Ramos (cell line): ENCODE measurements around the gene TXNL4A.
"Not testable (repeated sequence)": the region's sequence is repeated elsewhere in the genome, so short reads cannot be mapped to it uniquely, and the experiment has no call there.

Source experiments
- in situ Hi-C: fragments of 300-500 bp; cut with MboI; formaldehyde crosslinking; loops from one replicate; pipeline ENCODE4 v1.14.3; 2022; ENCODE audit warnings: low sequenced_read_pairs; ENCODE audit not compliant: unreplicated experiment

TXNL4A gene

DNA sequence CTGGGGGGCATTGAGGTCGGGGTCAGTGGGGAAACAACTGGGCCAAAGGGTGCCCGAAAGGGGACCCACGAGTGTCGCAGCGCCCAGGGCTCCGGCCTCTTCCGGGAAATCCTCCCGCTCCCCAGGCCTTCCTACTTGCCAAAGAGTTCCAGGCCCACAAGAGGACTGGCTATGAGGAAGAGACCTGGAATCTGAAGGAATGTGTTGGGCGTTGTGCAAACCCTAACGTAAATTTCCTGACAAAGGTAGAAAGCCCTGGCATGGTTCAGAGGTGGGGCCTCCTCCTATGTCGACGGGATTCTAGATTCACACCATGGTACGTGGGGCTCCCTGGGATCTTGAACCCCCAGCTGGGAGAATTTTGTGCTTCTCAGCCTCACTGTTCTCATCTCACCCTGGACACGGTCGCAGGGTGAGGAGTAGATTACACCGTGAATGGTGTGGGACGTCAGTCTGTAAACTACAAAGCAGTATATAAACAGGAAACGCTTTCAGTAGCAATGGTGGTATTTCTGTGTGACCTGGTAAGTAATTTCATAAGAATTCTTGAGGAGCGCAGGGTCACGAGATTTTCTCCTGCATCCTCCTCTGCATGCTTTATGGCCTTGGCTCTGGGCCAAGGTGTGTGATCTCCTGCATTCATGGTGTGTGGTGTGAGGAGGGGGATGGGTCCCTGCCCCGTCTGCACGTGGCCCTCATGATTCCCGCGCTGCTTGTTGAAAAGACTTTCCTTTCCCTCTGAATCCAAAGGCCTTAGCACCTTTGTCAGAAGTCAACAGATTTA lies 23.1 kb downstream of the TXNL4A start:
- in situ Hi-C loops, result no loop called here

DNA sequence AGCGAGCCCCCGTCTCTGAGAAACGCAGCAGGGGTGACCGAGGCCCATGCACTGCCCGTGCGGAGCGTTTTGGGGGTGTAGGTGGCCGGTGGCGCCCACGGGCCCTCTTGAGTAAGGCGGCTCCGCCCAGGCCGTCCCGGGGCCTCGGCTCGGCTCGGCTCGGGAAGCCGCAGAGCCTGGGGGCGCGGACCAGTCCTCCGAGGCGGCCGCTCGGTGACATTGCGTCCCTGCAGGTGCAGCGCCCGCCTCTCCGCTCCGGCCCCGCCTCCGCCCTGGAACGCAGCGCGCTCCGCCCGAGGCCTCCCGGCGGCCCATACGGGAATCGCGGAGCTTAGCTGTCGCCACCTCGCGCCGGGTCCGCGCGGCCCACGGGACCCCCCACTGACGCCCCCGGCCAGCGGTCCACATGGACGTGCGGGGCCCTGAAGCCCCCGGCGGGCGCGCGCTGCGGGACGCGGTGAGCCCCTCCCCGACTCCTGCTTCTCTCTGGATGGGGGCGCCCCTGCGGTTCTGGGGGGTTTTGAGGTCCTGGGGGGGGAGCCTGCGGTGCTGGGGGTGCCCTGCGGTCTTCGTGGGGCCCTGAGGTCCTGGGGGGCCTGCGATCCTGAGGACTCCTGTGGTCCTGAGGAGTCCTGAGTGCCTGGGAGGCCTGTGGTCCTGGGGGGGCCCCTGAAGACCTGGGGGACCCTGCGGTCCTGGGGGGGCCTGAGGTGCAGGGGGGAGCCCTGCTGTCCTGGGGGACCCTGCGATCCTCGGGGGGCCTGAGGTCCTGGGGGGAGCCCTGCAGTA lies 23.8 kb downstream of the TXNL4A start, which contains the start of gene HSBP1L1:
Gene HSBP1L1 (plus strand): TSS at position 314 of the 789 bp plus-strand sequence. CDS start 93 bp downstream, at position 407.
- in situ Hi-C loops, result no loop called here

DNA sequence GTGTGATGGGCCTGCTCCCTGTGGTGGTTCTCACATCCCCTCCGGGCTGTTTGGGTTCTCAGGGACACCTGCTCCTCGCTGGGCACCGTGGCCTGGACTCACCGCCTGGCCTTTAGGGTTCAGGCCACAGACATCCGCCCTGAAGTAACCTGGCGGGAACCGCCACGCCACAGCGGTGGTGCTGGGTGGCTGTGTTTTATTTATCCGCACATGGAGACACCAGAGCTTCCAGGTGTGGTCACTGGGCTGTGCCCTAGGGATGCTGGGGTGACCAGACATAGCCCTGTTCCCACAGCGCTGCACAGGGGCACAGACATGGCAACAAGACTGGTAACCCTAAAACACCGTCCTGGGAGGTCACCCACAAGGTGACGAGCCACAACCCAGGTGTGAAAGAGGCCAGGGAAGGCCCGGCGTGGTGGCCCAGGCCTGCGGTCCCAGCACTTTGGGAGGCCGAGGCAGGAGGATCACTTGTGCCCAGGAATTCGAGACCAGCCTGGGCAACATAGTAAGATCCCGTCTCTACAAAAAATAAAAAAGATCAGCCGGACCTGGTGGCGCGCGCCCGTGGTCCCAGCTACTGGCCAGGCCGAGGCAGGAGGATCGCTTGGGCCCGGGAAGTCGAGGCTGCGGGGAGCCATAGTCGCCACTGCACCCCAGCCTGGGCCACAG lies 24.6 kb downstream of the TXNL4A start:
- in situ Hi-C loops, result no loop called here

DNA sequence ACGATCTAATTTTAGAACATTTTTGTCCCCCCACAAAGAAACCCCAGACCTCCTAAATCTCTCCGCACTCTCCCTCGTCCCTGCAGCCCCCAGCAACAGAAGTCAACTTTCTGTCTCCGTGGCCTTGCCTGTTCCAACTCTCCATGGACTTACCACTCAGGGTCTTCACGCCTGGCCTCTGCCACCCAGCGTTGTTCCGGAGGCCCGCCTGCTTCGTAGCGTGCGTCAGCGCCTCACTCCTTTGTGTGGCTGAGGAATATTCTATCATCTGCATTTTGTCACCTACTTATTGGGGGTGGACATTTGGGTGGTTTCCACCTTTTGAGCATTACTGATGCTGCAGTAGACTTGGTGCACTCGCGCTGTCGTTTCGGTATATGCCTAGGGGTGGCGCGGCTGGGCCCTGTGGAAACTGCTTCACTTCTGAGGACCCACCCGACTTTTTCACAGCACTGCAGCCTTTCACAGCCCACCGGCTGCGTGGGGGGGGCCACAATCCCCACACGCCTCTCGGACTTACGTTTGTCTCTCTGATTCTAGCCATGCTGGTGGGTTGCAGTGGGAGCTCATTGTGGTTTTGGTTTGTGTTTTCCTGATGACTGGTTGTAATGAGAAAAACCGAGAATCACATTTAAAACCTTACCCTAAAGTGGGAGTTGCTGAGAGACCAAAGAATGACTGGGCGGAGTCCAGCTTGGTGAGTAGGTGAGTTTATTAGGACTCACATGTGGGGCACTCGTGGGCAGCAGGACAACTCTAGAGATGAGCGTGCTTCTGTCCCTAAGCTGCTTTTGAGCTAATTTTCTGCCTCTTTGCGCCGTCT lies 25.3 kb downstream of the TXNL4A start:
- in situ Hi-C loops, result no loop called here

DNA sequence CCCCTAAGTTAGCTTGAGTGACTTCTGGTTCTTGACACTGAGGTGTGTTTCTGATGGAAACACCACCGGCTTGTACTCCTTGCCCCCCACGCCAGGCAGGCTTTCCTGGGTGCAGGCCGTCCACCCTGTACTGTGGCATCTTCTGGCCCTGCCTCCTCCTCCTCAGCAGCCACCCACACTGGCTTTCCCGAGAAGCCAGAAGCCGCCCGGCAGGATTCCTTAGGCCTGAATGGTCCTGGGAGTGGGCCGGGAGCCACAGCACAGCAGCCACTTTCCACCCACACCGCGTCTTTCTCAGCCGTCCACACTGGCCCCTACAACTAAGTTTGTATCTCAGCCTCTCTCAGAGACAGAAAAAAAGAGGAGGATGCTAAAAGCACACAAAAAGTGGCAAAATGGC lies 26.1 kb downstream of the TXNL4A start:
- in situ Hi-C loops, result no loop called here

DNA sequence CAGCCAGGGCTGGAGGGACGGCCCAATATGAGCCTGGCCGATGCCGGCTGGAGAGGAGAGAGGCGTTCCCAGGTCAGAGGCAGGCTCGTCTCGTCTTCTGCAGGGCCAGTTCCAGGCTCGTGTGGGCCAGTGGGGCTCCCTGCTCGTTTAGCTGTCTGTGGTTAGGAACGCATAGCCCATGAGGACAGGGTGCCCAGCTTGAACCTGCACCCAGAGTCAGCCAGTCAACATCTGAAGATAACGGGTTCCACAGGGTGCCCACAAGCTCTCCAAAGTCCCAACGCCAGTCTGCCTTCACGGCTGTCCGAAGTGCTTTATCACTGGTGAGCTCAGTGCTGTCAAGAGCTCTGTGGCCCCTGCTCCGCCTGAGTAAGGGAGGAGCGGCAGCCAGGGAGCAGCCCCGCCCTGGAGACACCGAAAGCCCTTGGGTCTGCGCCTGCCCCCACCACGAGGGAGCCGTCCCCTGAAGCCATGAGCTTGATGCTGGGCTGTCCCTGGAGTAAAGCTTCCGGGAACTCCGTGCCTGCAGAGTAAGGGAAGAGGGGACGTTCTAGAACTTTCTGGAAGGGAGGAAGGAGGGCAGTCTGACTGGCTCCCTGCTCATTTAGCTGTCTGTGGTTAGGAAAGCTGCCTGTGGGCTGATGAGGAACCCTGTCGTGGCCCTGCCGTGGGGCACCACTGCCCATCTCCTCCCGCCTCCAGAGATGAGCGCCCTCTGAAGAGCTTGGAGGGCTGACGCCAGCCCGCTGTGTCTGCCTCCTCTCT lies 26.7 kb downstream of the TXNL4A start:
- in situ Hi-C loops, result no loop called here

DNA sequence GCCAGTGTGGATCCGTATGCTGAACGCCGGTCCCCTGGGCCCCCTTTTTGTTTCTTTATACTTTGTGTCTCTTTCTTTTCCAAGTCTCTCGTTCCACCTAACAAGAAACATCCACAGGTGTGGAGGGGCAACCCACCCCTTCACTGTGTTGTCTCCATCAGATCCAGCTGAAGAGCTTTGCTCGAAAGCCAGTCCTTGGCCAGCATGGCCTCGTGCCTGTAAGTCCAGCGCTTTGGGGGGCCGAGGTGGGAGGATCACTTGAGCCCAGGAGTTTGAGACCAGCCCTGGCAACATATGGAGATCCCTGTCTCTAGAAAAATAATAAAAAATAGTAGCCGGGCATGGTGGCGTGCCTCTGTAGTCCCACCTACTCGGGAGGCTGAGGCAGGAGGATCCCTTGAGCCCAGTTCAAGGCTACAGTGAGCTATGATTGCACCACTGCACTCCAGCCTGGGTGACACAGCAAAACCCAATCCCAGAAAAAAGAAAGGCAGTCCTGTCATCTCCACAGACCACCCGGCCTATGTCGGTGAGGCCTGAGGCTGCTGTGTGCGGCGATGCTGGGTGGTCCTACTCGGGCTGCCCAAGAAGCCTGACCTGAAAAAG lies 27.3 kb downstream of the TXNL4A start:
- in situ Hi-C loops, result no loop called here

DNA sequence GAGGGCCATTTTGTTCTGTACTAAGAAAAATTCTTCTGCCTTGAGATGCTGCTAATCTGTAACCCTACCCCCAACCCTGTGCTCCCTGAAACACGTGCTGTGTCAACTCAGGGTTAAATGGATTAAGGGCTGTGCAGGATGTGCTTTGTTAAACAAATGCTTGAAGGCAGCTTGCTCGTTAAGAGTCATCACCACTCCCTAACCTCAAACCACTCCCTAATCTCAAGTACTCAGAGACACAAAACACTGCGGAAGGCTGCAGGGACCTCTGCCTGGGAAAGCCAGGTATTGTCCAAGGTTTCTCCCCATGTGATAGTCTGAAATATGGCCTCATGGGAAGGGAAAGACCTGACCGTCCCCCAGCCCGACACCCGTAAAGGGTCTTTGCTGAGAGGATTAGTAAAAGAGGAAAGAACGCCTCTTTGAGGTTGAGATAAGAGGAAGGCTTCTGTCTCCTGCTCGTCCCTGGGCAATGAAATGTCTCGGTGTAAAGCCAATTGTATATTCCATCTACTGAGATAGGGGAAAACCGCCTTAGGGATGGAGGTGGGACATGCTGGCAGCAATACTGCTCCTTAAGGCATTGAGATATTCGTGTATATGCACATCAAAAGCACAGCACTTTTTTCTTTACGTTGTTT lies 28.1 kb downstream of the TXNL4A start:
- in situ Hi-C loops, result not testable (repeated sequence)

DNA sequence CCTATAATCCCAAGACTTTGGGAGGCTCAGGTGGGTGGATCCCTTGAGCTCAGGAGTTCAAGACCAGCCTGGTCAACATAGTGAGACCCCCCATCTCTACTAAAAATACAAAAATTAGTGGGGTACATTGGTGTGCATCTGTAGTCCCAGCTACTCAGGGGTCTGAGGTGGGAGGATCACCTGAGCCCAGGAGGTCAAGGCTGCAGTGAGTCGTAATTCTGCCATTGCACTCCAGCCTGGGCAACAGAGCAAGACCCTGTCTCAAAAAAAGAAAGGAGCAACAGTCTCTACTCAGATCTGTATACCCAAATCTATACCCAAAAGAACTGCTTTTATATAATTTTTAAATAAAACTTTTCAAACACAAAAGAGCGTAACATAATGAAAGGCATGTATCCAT lies 29.4 kb downstream of the TXNL4A start:
- in situ Hi-C loops, result no loop called here

DNA sequence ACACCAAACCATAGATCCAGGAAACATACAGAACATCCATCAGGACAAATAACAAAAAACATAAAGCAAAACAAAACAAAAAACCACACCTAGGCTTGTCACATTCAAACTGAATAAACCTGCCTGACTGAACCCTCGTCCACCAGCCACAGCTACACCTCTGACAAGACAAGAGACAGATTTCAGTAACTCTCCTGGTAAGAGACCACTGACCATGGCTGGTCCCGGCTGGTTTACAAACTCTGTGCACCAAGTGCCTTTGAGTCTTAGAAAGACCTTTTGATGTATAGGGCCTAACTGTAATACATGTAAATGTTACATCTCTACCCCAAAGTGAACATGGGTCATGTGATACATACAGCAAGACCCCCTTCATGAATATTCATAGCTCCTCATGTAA lies 32.1 kb downstream of the TXNL4A start:
- in situ Hi-C loops, result no loop called here

DNA sequence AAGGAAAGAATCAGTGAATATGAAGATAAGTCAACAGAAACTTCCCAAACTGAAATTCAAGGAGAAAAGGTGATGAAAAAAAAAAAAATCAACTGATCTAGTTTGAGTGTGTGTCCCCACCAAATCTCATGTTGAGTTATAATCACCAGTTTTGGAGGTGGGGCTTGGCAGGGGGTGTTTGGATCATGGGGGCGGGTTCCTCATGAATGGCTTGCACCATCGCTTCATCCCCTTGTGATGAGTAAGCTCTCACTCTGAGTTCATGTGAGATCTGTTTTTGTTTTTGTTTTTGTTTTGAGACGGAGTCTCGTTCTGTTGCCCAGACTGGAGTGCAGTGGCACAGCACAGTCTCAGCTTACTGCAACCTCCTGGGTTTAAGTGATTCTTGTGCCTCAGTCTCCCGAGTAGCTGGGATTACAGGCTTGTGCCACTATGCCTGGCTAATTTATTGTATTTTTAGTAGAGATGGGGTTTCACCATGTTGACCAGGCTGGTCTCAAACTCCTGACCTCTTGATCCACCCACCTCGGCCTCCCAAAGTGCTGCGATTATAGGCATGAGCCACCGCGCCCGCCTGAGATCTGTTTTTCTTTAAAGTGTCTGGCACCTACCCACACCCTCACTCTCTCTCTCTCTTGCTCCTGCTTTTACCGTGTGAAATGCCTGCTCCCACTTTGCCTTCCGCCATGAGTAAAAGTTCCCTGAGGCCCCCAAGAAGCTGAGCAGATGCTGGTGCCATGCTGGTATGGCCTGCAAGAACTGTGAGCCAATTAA lies 32.9 kb downstream of the TXNL4A start:
- in situ Hi-C loops, result no loop called here

DNA sequence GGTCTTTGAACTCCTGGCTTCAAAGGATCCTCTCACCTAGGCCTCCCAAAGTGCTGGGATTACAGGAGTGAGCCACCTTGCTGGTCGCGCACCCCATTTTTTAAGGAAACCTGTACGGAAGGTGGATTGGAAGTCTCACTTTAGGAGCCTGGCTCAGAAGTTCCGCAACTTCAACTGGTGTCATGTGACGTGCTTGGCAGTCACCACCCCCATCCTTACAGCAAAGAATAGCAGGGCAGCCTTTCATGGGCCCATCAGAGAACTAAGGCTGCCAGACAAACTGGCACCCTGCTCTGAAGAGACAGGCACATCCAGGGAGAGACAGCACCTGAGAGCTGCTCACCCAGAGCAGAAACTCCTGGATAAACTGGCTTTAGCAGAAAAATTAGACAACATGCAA lies 33.6 kb downstream of the TXNL4A start:
- in situ Hi-C loops, result no loop called here

DNA sequence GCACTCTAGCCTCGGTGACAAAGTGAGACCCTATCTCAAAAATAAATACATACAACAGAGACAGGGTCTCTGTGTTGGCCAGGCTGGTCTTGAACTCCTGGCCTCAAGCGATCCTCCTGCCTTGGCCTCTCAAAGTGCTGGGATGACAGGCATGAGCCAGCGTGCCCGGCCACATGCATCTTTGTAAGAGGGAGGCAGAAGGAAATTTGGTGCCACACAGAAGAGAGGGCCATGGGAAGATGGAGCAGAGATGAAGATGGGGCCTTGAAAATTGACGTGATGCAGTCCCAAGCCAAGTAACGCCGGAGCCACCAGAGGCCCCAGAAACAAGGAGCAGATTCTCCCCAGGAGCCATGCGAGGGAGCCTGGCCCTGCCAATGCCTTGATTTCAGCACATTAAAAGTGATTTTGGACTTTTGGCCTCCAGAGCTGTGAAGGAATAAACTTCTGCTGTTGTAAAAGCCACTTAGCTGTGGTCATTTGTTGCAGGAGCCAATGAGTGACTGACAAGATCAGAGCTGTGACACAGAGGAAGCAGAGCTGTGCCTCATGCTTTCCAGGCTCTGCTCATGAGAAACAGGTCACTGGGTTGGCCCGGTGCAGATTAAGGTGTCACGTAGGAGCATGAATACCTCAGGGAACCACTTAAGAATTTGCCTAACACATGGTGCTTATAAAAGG lies 34.3 kb downstream of the TXNL4A start:
- in situ Hi-C loops, result no loop called here

DNA sequence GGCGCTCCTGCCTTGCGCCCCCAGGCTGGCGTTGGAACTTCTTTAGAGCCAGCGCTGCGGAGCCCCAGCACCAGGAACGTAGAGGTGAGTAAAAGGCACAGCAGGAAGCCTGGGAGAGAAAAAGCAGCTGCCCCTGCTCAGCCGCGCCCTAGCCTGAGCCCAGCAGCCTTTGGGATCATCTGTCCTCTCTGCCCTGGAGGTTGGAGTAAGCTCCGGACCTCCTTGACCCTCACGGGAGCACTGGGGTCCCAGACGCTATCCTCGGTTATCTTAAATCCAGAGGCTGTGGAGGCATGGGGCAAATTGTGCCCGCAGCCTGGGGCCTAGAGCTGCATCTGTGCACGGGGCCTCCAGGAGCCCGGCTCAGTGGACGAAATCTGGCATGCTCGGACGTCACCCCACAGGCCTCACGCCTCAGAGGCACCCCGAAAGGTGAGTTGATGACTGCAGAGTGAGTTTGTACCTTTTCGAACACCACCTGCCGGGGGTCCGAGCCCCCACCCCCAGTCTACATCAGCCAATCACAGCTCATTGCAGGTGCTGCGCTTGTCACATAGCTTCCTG lies 35.3 kb downstream of the TXNL4A start:
- in situ Hi-C loops, result no loop called here

DNA sequence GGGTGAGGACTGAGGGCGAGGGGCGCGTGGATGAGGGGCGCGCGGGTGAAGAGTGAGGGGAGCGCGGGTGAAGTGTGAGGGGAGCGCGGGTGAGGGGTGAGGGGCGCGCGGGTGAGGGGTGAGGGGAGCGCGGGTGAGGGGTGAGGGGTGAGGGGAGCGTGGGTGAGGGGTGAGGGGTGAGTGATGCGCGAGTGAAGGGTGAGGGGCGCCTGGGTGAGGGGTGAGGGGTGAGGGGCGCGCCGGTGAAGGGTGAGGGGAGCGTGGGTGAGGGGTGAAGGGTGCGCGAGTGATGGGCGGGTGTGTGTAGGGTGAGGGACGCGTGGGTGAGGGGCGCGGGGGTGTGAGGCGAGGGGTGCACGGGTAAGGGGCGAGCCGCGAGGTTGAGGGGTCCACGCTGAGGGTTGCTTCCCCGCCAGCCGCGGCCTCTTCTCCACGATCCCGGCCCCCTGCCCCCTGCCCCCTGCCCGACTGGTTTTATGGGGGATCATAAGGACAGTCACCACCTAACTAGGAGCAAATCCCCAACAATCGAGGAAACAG lies 35.8 kb downstream of the TXNL4A start:
- in situ Hi-C loops, result no loop called here

DNA sequence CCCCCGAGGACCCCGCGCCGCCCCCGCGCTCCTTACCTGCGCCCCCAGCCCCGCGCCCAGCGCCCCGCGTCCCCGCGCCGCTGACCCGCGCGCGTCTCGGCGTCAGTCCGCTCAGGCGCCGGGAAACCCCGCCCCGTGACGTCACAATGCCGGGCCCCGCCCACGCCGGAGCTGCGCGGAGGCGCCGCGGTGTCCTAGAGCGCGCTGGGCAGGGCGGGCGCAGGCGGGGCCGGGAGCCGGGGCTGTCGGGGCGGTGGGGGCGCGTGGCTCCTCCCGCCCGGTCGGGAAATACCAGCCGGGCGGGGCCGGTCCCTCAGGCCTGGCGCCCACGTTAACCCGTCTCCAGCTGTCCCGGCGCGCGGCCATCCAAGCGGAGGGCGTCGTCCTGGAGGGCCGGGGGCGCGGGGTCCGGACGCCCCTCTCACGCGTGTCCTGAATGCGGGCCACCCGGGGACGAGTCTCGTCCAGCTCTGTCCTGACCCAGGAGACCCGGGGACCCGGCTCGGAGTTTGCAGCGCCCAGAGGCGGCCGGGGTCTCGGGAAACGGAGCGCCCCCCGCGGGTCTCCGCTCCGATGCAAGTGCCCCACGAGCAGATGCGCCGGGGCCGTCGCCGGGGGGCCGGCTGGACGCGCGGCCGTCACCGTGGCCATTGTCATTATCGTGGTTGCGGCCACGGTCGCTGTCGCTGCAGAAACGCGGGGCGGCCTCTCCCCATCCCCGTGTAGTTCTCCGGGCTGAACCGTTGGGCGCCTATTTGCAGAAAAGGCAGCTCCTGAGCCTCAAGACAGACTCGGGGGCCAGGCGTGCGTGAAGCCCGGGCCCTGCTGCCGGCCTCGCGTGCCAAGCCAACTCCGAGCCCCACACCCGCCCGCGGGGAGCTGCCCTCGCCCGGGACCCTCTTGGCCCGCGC lies 36.6 kb downstream of the TXNL4A start, which contains the start of gene SLC66A2:
Gene SLC66A2 (minus strand): TSS at position 109 of the 911 bp plus-strand sequence. CDS start 727 bp downstream, outside the sequence.
- in situ Hi-C loops, result no loop called here
